Keratinocyte (primary cell): Measurements from ENCODE around the gene SPDYA.

Experiments
- CTCF ChIP-seq, 3 experiments: IDR thresholded peaks in 1 of 3; conservative IDR thresholded peaks in 1 of 3; optimal IDR thresholded peaks in 1 of 3; 2 replicates in 2 of 3; 3 replicates in 1 of 3; pipeline versions ENCODE3 to v1.5.1; 2011; ENCODE audit warnings: low read length in 3 of 3, mild to moderate bottlenecking in 3 of 3, moderate library complexity in 2 of 3, control low read depth in 1 of 3, inconsistent platforms in 1 of 3; ENCODE audit not compliant: insufficient read depth in 2 of 3; ENCODE audit errors: extremely low read depth in 1 of 3
- EZH2 ChIP-seq: IDR thresholded peaks from one replicate; pipeline ENCODE4 v1.6.1; 2012; ENCODE audit warnings: inconsistent platforms, mild to moderate bottlenecking, low read length, moderate library complexity

- TF ChIP-seq EZH2 (no peak), CTCF (optimal IDR thresholded peaks at IDR 0.05 in 1 of 3, IDR thresholded peaks at IDR 0.05 in 1 of 3, conservative IDR thresholded peaks at IDR 0.05 in 1 of 3; ENCODE audit: extremely low read depth in 1 of 3, insufficient read depth in 2 of 3, low read length in 3 of 3) (no peak)
Observed at GRCh38 chr2:28838971-28839370, 28.3 kb downstream of the SPDYA start.
